IPS DF 6.9 (cell line): ENCODE measurements around the gene MICOS13.
A peak's percentile ranks its signal among the peaks of the same experiment; 100 is the strongest.
"Not testable (repeated sequence)": the region's sequence is repeated elsewhere in the genome, so short reads cannot be mapped to it uniquely, and the experiment has no call there.

ENCODE experiments used
- DNase-seq: peaks from one replicate; pipeline ENCODE4 v3.0.0-alpha.2; 2013; ENCODE audit warnings: low read depth, low spot score
- H3K27ac ChIP-seq: one replicate; pipeline ENCODE4 v1.5.1; 2013; ENCODE audit warnings: low read length, control low read depth
- H3K27me3 ChIP-seq: 2 replicates; pipeline ENCODE4 v1.6.1; 2013; ENCODE audit warnings: mild to moderate bottlenecking, low read length; ENCODE audit not compliant: control insufficient read depth, insufficient read depth
- H3K36me3 ChIP-seq: 2 replicates; pipeline ENCODE4 v1.6.1; 2013; ENCODE audit warnings: low read length; ENCODE audit not compliant: control insufficient read depth, insufficient read depth
- H3K4me1 ChIP-seq: 2 replicates; pipeline ENCODE4 v1.6.1; 2013; ENCODE audit warnings: low read length; ENCODE audit not compliant: control insufficient read depth, insufficient read depth
- H3K4me3 ChIP-seq: 2 replicates; pipeline ENCODE4 v1.5.1; 2013; ENCODE audit warnings: mild to moderate bottlenecking, low read length
- H3K9me3 ChIP-seq: 2 replicates; pipeline ENCODE4 v1.6.1; 2013; ENCODE audit warnings: low read length, inconsistent platforms; ENCODE audit not compliant: control insufficient read depth, insufficient read depth
- WGBS: extraction: QIAGEN DNeasy Blood & Tissue Kit; methylation state at CpG from one replicate; pipeline ENCODE4 v1.1.7; 2013; ENCODE audit warnings: mixed read lengths, missing lambda C conversion rate; ENCODE audit not compliant: insufficient read length, insufficient coverage; 5-methylcytosine and 5-hydroxymethylcytosine counted together

MICOS13 gene

DNA sequence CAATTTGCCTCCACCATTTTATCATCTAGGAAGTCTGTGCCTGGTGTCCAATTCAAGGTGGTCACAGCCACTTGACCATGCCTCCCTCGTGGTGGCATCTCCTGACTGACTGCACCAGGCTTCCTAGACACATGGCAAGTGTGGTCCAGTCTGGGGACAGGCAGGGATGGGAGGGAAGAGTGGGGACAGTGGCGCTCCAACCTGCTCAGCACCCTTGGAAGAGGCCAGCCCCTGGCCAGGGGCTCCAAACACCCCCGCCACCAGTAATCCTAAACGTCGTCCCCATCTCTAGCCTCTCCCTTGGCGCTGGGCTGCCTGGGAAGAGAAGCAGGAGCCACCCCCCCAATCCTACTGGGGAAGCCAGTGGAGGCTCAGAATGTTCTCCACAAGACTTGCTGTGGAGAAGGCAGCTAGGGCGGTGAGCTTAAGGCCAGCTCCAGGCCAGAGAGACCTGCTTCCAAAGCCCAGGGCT is 12.4 kb upstream of the MICOS13 start:
- Histone ChIP-seq H3K9me3 (no peaks in the 10 kb centered on the region), H3K4me3 (no peak overlapping the region), H3K36me3 (peaks cover 49% of the 10 kb centered on the region), H3K4me1 (no peaks in the 10 kb centered on the region; the same call in 1 of the 2 replicates), H3K27ac (no peak overlapping the region), H3K27me3 (no peaks in the 10 kb centered on the region)
- WGBS = no CpG with 5 or more reads among the region's 7 CpGs
- no peak for DNase-seq

DNA sequence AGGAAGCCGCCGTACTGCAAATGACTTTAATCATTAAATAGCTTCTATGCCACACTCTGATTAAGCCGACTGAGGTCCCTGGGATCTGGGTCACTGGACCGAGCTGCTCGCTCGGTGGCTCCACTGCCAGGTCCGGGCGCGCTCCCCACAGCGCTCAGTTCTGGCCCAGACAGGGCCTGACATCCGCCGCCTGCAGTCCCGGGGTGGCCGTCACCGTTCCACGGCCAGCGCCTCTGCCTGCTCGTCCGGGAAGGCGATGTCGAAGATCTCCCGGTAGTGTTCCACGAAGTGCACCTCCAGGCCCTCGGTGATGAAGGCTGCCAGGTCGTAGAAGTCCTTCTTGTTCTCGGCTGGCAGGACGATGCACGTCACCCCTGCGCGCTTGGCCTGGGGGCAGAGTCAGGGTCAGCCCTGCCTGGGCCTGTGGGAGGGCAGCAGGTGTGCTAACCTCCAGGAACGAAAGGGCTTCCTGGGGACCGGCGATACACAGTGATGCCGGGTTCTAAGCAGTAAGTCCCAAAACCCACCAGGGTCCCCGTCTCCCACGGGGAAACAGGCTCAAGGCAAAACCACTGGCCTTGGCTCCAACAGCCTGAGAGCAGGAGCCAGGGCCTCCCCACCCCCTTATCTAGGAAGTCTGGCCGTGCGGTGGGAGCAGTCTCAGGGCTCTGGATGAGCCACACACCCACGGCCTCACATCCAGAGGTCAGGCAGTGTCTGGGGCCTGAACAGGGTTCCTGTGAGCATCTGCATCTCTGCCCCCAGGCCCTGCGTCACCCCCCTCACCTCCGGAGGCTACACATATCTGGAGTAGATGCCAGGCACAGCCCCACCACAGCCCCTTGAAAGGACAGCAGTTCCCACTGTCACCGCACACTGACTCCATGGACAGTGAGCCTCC is 11.8 kb upstream of the MICOS13 start:
- no peak for DNase-seq
- Histone ChIP-seq H3K36me3 (peaks cover 48% of the 10 kb centered on the region), H3K27me3 (no peaks in the 10 kb centered on the region), H3K4me3 (no peak overlapping the region; the same call in 1 of the 2 replicates), H3K9me3 (no peaks in the 10 kb centered on the region), H3K27ac (no peak overlapping the region), H3K4me1 (no peaks in the 10 kb centered on the region; the same call in 1 of the 2 replicates)
- whole genome bisulfite sequencing = no CpG with 5 or more reads among the region's 42 CpGs

GRCh38 chr19:5690955-5691821 is 10.9 kb upstream of the MICOS13 start:
- no peak for DNase-seq
- no peaks in the 10 kb centered on the region for H3K27me3 ChIP-seq
- no CpG with 5 or more reads among the region's 54 CpGs for whole genome bisulfite sequencing
- no peak overlapping the region for H3K27ac ChIP-seq
- H3K4me3 ChIP-seq = peak overlapping the region; percentile 93
- H3K9me3 ChIP-seq = no peaks in the 10 kb centered on the region
- no peaks in the 10 kb centered on the region; the same call in 1 of the 2 replicates for H3K4me1 ChIP-seq
- peaks cover 39% of the 10 kb centered on the region for H3K36me3 ChIP-seq

- peak; percentile 95 for DNase-seq
These were observed 10.0 kb upstream of the MICOS13 start, which contains the start of gene RPL36 for GRCh38 chr19:5690125-5690954. Gene RPL36, plus strand, starts transcription at chr19:5690295. Its CDS starts 213 bp downstream, at chr19:5690508.

GRCh38 chr19:5688262-5688881 is 8.1 kb upstream of the MICOS13 start:
- H3K4me3 ChIP-seq, DNase-seq, H3K4me1 ChIP-seq, H3K27me3 ChIP-seq, H3K27ac ChIP-seq, H3K9me3 ChIP-seq: not testable (repeated sequence)
- H3K36me3 ChIP-seq = peaks cover 17% of the 10 kb centered on the region
- WGBS = no CpG with 5 or more reads among the region's 13 CpGs

More at GRCh38 chr19:5690125-5690954, 10.0 kb upstream of the MICOS13 start, which contains the start of gene RPL36:
- Histone ChIP-seq H3K27ac (no peak within 1 kb of the TSS), H3K9me3 (no peaks in the 10 kb centered on the region), H3K36me3 (peaks cover 32% of the 10 kb centered on the region), H3K27me3 (no peaks in the 10 kb centered on the region), H3K4me3 (peak within 1 kb of the TSS; percentile 93), H3K4me1 (no peaks in the 10 kb centered on the region)
- no CpG with 5 or more reads among the region's 73 CpGs for WGBS

- Histone ChIP-seq H3K36me3 (peaks cover 9% of the 10 kb centered on the region), H3K4me3 (peak overlapping the region; percentile 3; the same call in 1 of the 2 replicates), H3K27me3 (no peaks in the 10 kb centered on the region), H3K4me1 (no peaks in the 10 kb centered on the region), H3K27ac (no peak overlapping the region), H3K9me3 (no peaks in the 10 kb centered on the region)
- WGBS = no CpG with 5 or more reads among the region's 76 CpGs
- no peak for DNase-seq
These were observed 7.3 kb upstream of the MICOS13 start for GRCh38 chr19:5687360-5688198.

GRCh38 chr19:5686647-5687359 is 6.5 kb upstream of the MICOS13 start:
- H3K27ac ChIP-seq = no peak overlapping the region
- no peaks in the 10 kb centered on the region for H3K27me3 ChIP-seq
- peak; percentile 85 for DNase-seq
- WGBS = no CpG with 5 or more reads among the region's 59 CpGs
- H3K4me3 ChIP-seq = peak overlapping the region; percentile 63; the same call in 1 of the 2 replicates
- no peaks in the 10 kb centered on the region for H3K9me3 ChIP-seq
- peaks cover 1% of the 10 kb centered on the region for H3K36me3 ChIP-seq
- no peaks in the 10 kb centered on the region for H3K4me1 ChIP-seq

DNA sequence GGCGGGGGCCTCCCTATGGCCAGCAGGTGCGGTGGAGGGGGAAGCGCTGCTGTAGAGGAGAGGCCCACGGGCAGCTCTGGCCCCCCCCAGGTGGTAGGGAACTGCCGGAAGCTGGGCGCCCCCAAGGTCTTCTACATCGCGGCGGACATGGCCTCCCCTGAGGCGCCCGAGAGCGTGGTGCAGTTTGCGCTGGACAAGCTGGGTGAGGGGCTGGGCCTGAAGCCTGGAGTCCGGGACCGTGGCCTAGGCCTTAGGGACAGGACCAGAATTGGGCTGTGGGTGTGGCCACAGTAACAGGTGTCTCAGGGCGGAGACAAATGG is 6.0 kb upstream of the MICOS13 start:
- no peaks in the 10 kb centered on the region for H3K9me3 ChIP-seq
- no peaks in the 10 kb centered on the region for H3K27me3 ChIP-seq
- WGBS = no CpG with 5 or more reads among the region's 16 CpGs
- H3K36me3 ChIP-seq = no peaks in the 10 kb centered on the region; the same call in 1 of the 2 replicates
- peak overlapping the region; percentile 63; the same call in 1 of the 2 replicates for H3K4me3 ChIP-seq
- H3K4me1 ChIP-seq = no peaks in the 10 kb centered on the region
- no peak for DNase-seq
- no peak overlapping the region for H3K27ac ChIP-seq
